Progenitor cell of endocrine pancreas (in vitro differentiated cells): ENCODE results near the gene VGLL4. TPM values are rescaled to one million over a fixed set of nuclear protein-coding genes. Genes with fewer than 3 reads are reported as not detected.
"Not testable (repeated sequence)": the region's sequence is repeated elsewhere in the genome, so short reads cannot be mapped to it uniquely, and the experiment has no call there.

Experiments
- DNase-seq: peaks from one replicate; pipeline ENCODE4 v3.0.0; 2021; ENCODE audit warnings: low spot score; ENCODE audit not compliant: unreplicated experiment
- H3K27ac Mint-ChIP-seq: 2 replicates; pipeline ENCODE4 v1.8.0; 2021; ENCODE audit warnings: mild to moderate bottlenecking, moderate library complexity, mixed read lengths
- H3K27me3 Mint-ChIP-seq: 2 replicates; pipeline ENCODE4 v1.8.0; 2021; ENCODE audit warnings: mixed read lengths
- H3K36me3 Mint-ChIP-seq: 2 replicates; pipeline ENCODE4 v1.8.0; 2022; ENCODE audit warnings: mixed read lengths; ENCODE audit not compliant: insufficient read depth
- H3K4me1 Mint-ChIP-seq: 2 replicates; pipeline ENCODE4 v1.8.0; 2021; ENCODE audit warnings: low read depth, mixed read lengths
- H3K4me3 Mint-ChIP-seq: 2 replicates; pipeline ENCODE4 v1.8.0; 2021; ENCODE audit warnings: low read depth, mild to moderate bottlenecking, moderate library complexity, mixed read lengths
- H3K9me3 Mint-ChIP-seq: 2 replicates; pipeline ENCODE4 v1.8.0; 2021; ENCODE audit warnings: low read depth, mixed read lengths
- CTCF ChIP-seq: fragments of 200-600 bp; sonication (generic); IDR thresholded peaks from one replicate; pipeline ENCODE4 v1.5.0; 2021; ENCODE audit warnings: antibody characterized with exemption, mild to moderate bottlenecking; ENCODE audit not compliant: unreplicated experiment
- total RNA-seq: library from RNA; stranded (reverse); gene quantifications from 2 replicates; pipeline ENCODE4 v1.2.1, GENCODE V29; 2021

Gene VGLL4
- total RNA-seq, 1 donor from 2014 or later = 93.2 TPM

- TF ChIP-seq CTCF = no peak
- peak overlapping the region; percentile 77 for H3K27ac Mint-ChIP-seq
- H3K27me3 Mint-ChIP-seq = no peaks in the 10 kb centered on the region
- no peaks in the 10 kb centered on the region for H3K4me1 Mint-ChIP-seq
- no peaks in the 10 kb centered on the region for H3K9me3 Mint-ChIP-seq
- no peak overlapping the region for H3K4me3 Mint-ChIP-seq
- DNase-seq = no peak
- H3K36me3 Mint-ChIP-seq = no peaks in the 10 kb centered on the region
These were observed 122.5 kb downstream of the VGLL4 start for GRCh38 chr3:11521167-11521566.

- H3K27me3 Mint-ChIP-seq = no peaks in the 10 kb centered on the region
- peak overlapping the region; percentile 21 for H3K27ac Mint-ChIP-seq
- H3K36me3 Mint-ChIP-seq = no peaks in the 10 kb centered on the region
- H3K4me1 Mint-ChIP-seq = peaks cover 1% of the 10 kb centered on the region
- no peak overlapping the region for H3K4me3 Mint-ChIP-seq
- no peak for DNase-seq
- TF ChIP-seq CTCF = no peak
- H3K9me3 Mint-ChIP-seq = no peaks in the 10 kb centered on the region
These were observed 126.1 kb downstream of the VGLL4 start for GRCh38 chr3:11517601-11518000.

- Mint-ChIP-seq H3K27me3 (no peaks in the 10 kb centered on the region), H3K27ac (peak overlapping the region; percentile 26), H3K4me3 (no peak overlapping the region), H3K4me1 (peaks cover 14% of the 10 kb centered on the region), H3K36me3 (peaks cover 4% of the 10 kb centered on the region), H3K9me3 (no peaks in the 10 kb centered on the region)
- no peak for DNase-seq
- no peak for TF ChIP-seq CTCF
These were observed 129.4 kb downstream of the VGLL4 start for GRCh38 chr3:11514191-11514821.

GRCh38 chr3:11513817-11514135, 129.9 kb downstream of the VGLL4 start:
- Mint-ChIP-seq H3K9me3 (no peaks in the 10 kb centered on the region), H3K4me3 (no peak overlapping the region)

GRCh38 chr3:11513125-11513816, 130.4 kb downstream of the VGLL4 start:
- not testable (repeated sequence) for H3K9me3 Mint-ChIP-seq, H3K27me3 Mint-ChIP-seq

More at GRCh38 chr3:11513817-11514135, 129.9 kb downstream of the VGLL4 start:
- Mint-ChIP-seq H3K27ac (no peak overlapping the region), H3K4me1 (peaks cover 19% of the 10 kb centered on the region), H3K27me3 (no peaks in the 10 kb centered on the region), H3K36me3 (peaks cover 4% of the 10 kb centered on the region)
- no peak for DNase-seq
- no peak for TF ChIP-seq CTCF

GRCh38 chr3:11511606-11512005, 132.1 kb downstream of the VGLL4 start:
- H3K27me3 Mint-ChIP-seq, H3K4me3 Mint-ChIP-seq, DNase-seq, H3K27ac Mint-ChIP-seq, H3K36me3 Mint-ChIP-seq, H3K9me3 Mint-ChIP-seq: not testable (repeated sequence)
- peaks cover 24% of the 10 kb centered on the region for H3K4me1 Mint-ChIP-seq

More at GRCh38 chr3:11513125-11513816, 130.4 kb downstream of the VGLL4 start:
- not testable (repeated sequence) for H3K4me3 Mint-ChIP-seq, H3K36me3 Mint-ChIP-seq, DNase-seq, H3K27ac Mint-ChIP-seq
- H3K4me1 Mint-ChIP-seq = peaks cover 23% of the 10 kb centered on the region
